LNCaP clone FGC (cell line): ENCODE results near the gene GLB1L.
A peak's percentile ranks its signal among the peaks of the same experiment; 100 is the strongest.

Experiments used
- DNase-seq: peaks from one replicate; pipeline ENCODE4 v3.0.0-alpha.2; 2011; ENCODE audit warnings: low read depth
- H3K4me3 ChIP-seq: 2 replicates; pipeline ENCODE4 v1.5.1; 2011; ENCODE audit warnings: mild to moderate bottlenecking, low read depth, low read length, control low read depth
- TF ChIP-seq, protein P1 (sequence below): IDR thresholded peaks from 2 replicates; pipeline ENCODE4 v1.5.1; 2012; ENCODE audit warnings: mild to moderate bottlenecking; ENCODE audit not compliant: control insufficient read depth, insufficient read depth; ENCODE audit errors: extremely low read depth

The GLB1L gene

DNA sequence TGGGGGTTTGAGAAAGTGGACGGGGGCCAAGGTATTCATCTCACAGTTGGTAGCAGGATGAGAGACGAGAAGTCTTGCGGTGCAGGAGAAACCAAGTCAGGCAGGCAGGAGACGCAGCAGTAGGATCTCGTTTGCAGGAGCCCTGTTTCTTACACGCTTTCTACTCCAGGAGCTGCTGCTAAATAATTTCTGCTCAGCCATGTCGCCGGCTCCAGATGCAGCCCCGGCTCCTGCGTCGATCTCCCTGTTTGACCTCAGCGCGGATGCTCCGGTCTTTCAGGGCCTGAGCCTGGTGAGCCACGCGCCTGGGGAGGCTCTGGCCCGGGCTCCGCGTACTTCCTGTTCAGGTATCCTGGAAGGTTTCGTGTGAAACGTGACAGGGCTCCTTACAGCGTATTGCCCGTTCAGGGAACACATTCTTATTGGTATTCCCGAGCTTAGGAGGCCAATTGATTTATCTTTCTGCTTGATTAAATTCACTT is 15.1 kb downstream of the GLB1L start:
- TF ChIP-seq, protein P1, sequence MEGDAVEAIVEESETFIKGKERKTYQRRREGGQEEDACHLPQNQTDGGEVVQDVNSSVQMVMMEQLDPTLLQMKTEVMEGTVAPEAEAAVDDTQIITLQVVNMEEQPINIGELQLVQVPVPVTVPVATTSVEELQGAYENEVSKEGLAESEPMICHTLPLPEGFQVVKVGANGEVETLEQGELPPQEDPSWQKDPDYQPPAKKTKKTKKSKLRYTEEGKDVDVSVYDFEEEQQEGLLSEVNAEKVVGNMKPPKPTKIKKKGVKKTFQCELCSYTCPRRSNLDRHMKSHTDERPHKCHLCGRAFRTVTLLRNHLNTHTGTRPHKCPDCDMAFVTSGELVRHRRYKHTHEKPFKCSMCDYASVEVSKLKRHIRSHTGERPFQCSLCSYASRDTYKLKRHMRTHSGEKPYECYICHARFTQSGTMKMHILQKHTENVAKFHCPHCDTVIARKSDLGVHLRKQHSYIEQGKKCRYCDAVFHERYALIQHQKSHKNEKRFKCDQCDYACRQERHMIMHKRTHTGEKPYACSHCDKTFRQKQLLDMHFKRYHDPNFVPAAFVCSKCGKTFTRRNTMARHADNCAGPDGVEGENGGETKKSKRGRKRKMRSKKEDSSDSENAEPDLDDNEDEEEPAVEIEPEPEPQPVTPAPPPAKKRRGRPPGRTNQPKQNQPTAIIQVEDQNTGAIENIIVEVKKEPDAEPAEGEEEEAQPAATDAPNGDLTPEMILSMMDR, result no peak
- DNase-seq, result no peak
- H3K4me3 ChIP-seq, result peak overlapping the region; percentile 77

DNA sequence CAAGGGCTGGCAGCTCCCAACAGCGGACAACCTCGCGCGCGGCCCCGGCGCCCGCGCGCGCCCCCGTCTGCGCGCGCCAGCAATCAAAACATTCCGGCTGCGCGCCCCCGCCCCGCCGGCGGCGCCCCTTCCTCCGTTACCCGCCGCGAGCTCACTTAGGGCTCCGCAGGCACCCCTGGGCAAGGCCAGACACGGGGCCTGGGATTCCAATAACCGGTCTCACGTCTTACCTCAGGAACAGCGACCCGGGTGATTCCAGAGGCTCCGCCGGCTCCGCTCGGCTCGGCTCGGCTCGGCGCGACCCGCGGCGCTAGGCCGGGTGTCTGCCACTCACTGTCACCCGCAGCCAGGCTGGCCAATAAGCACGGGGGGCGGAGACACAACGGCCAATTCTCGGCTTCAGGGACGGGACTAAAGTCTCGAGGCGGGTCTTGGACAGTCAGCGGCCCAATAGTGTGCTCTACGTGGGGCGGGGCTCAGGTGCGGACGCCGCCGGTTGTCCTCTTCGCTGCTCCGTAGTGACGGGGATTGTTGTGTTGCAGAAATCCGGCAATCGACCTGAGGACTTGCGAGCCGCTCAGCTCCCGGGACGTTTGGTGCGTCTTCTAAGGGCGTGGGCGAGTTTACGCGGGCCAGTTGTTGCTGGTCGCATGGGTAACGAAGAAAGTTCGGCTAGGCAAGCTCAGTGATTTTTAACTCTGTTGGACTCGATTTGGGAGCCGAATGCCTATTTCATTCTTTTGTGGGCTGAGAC is 15.8 kb downstream of the GLB1L start, which contains the start of the genes ANKZF1 and ATG9A:
TSS of gene ANKZF1 (plus strand) at position 502 of the 754 bp plus-strand sequence. CDS start 452 bp downstream, outside the sequence.
TSS of gene ATG9A (minus strand) at position 332 of the 754 bp plus-strand sequence. CDS start 1,612 bp downstream, outside the sequence.
- TF ChIP-seq, protein P1, result no peak
- peak within 1 kb of the TSS; percentile 77 for H3K4me3 ChIP-seq
- DNase-seq, result peak; percentile 96

DNA sequence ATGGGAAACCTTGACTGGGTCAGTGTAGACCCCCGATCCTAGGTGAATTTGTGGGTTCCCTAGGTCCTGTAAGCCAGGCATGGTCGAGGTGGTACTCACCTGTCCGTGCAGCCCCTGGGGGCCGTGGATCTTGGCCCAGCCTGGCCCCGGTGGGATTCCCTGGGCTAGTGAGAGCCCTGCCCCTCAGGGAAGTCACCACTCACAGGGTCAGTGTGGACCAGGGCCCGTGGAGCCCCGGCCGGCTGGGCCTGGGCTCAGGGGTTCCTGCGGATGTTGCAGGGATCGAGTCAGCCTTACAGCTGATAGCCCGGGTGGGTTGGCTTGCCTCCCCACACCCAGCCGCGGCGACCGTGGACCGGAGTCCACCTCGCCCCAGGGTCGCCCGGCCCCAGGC is 16.3 kb downstream of the GLB1L start:
- peak overlapping the region; percentile 77 for H3K4me3 ChIP-seq
- TF ChIP-seq, protein P1, result no peak
- DNase-seq, result no peak

DNA sequence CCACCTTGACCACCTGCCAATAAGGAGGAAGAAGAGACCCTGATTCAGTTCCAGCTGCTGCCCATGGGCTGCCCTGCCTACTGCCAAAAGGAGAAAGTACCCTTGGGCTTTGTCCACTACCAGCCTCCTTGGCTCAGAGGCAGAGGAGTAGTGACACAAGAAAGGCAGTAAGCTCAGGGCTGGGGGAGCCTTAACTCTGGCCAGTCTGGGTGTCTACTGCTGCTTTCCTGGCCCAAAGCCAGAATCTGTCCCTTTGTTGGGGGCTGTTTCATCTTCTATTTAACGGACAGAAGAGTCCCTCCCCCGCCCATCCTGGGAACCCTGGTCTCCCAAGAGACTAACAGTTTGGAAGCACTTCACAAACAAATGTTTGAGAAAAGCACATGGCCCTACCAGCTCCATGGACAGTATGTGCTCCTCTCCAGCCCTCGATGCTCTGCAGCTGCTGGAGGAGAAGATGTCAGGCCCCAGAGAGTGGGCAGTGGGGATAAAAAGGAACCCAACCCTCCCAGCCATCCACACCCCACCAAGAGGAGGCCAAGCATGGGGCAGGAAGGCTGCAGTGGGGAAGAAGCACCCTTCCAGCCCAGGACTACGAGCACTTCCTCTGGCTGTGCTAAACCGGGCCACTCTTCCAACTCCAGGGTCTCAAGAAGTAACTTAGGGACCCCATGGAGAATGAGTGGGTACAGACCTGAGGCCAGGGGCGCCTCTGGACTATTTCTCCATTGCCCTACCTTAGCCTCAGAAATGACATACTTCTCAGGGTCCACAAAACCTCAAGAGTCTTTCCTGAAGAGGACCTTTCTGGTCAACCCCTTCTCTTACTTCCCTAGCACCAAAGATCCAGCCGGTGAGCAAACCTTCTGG is 17.0 kb downstream of the GLB1L start:
- H3K4me3 ChIP-seq, result peak overlapping the region; percentile 77
- no peak for DNase-seq
- TF ChIP-seq, protein P1, result no peak

DNA sequence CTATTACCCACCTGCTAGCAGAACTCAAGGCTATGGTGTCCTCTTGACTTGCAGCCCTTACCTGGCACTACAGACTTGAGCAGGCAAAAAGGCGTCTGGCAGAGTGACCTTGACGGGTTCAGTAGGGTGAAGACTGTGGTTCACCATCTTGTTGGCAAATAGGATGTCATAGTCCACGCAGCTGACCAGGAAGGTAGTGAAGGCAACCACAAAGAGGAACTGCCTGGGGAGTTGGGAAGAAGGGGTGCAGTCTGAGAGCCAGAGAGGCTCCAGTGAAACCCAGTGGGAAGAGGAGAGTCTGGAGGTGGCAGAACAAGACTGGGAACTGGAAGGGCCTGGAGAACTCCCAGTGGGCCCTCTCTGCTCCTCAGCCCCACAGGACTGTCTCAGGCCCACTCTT is 19.9 kb downstream of the GLB1L start:
- TF ChIP-seq, protein P1, result no peak
- no peak for DNase-seq

DNA sequence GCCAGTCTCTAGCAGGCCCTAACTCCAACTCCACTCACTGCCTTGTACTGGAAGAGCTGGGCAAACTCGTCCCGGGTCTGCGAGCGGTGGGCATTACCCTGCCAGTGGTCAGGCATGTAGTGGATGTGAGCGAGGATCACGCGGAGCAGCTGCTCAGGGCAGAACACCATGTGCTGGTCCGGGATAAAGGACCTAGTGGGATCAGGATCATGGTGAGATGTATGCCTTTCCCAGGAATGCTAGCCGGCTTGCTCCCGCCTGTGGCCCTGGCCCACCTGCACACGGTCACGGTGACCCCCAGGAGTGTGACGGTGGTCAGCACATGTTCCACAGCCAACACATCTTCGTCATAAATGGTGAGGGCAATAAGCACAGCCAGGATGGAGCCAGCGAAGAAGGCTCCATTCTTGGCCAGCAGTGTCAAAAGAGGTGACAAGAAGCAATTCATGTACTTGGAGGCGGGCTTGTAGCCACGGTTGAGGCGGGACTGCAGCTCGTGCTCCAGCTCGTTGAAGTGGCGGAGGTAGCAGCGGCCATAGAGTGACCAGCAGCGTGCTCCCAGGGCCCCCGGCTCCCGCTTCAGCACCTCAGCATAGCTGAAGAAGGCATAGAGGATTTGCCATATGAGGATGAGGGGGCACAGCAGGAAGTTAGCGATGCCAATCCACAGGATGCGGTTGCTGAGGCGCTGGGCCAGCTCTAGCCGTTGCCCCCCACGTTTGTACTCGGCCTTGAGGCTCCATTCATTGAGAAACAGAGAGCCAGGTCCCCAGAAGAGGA is 21.2 kb downstream of the GLB1L start:
- no peak for DNase-seq

More for the DNA sequence above, 19.9 kb downstream of the GLB1L start:
- no peak overlapping the region for H3K4me3 ChIP-seq

More for the DNA sequence above, 21.2 kb downstream of the GLB1L start:
- H3K4me3 ChIP-seq, result no peak overlapping the region
- TF ChIP-seq, protein P1, result no peak
